MCF 10A (cell line): ENCODE measurements around the gene TNS1. TPM values are rescaled to one million over a fixed set of nuclear protein-coding genes. Genes with fewer than 3 reads are reported as not detected.
A peak's percentile ranks its signal among the peaks of the same experiment; 100 is the strongest.

ENCODE experiments used
- BruUV-seq: library from RNA; stranded (reverse); fragments of 400-500 nt; replicated peaks from 2 replicates; lab custom pipeline; 2021; lab: Mats Ljungman, UMichigan
- CTCF ChIA-PET: fragments of 300-600 bp; sonication (Branson Sonifier 250); formaldehyde crosslinking; extraction: SDS; loops from one replicate; lab custom pipeline; 2021; ENCODE audit warnings: antibody characterized with exemption, inconsistent platforms; lab: Yijun Ruan, JAX
- POLR2A ChIA-PET: fragments of 300-600, 350-650 bp; sonication (Branson Sonifier 250); formaldehyde crosslinking; extraction: SDS; loops from one replicate; lab custom pipeline; 2020; ENCODE audit warnings: antibody characterized with exemption, inconsistent platforms; lab: Yijun Ruan, JAX
- DNase-seq: peaks from one replicate; pipeline ENCODE4 v3.0.0-alpha.2; 2018; ENCODE audit not compliant: unreplicated experiment
- H3K27ac Mint-ChIP-seq: one replicate; pipeline ENCODE4 v1.8.0; 2022; ENCODE audit warnings: mild to moderate bottlenecking, low read depth, mixed read lengths; ENCODE audit not compliant: unreplicated experiment
- H3K27me3 Mint-ChIP-seq: one replicate; pipeline ENCODE4 v1.8.0; 2022; ENCODE audit warnings: mixed read lengths; ENCODE audit not compliant: insufficient read depth, unreplicated experiment
- H3K36me3 Mint-ChIP-seq: one replicate; pipeline ENCODE4 v1.8.0; 2022; ENCODE audit warnings: mild to moderate bottlenecking, moderate library complexity, mixed read lengths; ENCODE audit not compliant: insufficient read depth, unreplicated experiment
- H3K4me1 Mint-ChIP-seq: one replicate; pipeline ENCODE4 v1.8.0; 2022; ENCODE audit warnings: mixed read lengths; ENCODE audit not compliant: insufficient read depth, unreplicated experiment
- H3K4me3 Mint-ChIP-seq: one replicate; pipeline ENCODE4 v1.8.0; 2022; ENCODE audit warnings: mild to moderate bottlenecking, moderate library complexity, mixed read lengths; ENCODE audit not compliant: unreplicated experiment
- H3K9me3 Mint-ChIP-seq: one replicate; pipeline ENCODE4 v1.8.0; 2022; ENCODE audit warnings: mixed read lengths; ENCODE audit not compliant: unreplicated experiment
- CTCF ChIP-seq: fragments of 200-600 bp; IDR thresholded peaks from one replicate; pipeline ENCODE4 v1.8.0; 2022; ENCODE audit warnings: antibody characterized with exemption, mild to moderate bottlenecking; ENCODE audit not compliant: unreplicated experiment
- intact Hi-C: fragments of 100-400 bp; cut with micrococcal nuclease; formaldehyde crosslinking; loops from 2 replicates; pipeline ENCODE4 v1.14.1; 2022
- total RNA-seq: library from RNA; stranded (reverse); gene quantifications from 2 replicates; pipeline ENCODE4 v1.2.3, GENCODE V29; 2022

The TNS1 gene
- total RNA-seq, 1 experiment from 2014 or later, result 3.3 TPM

- no peaks in the 10 kb centered on the region for H3K9me3 Mint-ChIP-seq
- POLR2A ChIA-PET, result interaction anchor here (1.2 kb wide), 1 partner anchor 24 kb away, joined by 3 read pairs; no protein-coding TSS in a partner anchor
- H3K36me3 Mint-ChIP-seq, result no peaks in the 10 kb centered on the region
These were observed 173.4 kb downstream of the TNS1 start for GRCh38 chr2:217829420-217829819.

GRCh38 chr2:217828336-217828735 lies 174.5 kb downstream of the TNS1 start:
- H3K4me1 Mint-ChIP-seq, result peaks cover 19% of the 10 kb centered on the region
- ChIA-PET CTCF (interaction anchor here (0.6 to 3.8 kb wide), 6 partner anchors 10 to 161 kb away, joined by 3 to 29 read pairs (median 3); no protein-coding TSS in a partner anchor), POLR2A (interaction anchor here (1.5 kb wide), 1 partner anchor 8 kb away, joined by 3 read pairs; no protein-coding TSS in a partner anchor)
- H3K27ac Mint-ChIP-seq, result no peak overlapping the region
- no peaks in the 10 kb centered on the region for H3K27me3 Mint-ChIP-seq
- intact Hi-C loops, result no loop called here
- no peaks in the 10 kb centered on the region for H3K36me3 Mint-ChIP-seq
- no peak for DNase-seq
- BruUV-seq, result no TSS peak
- H3K9me3 Mint-ChIP-seq, result no peaks in the 10 kb centered on the region
- no peak overlapping the region for H3K4me3 Mint-ChIP-seq
- no peak for TF ChIP-seq CTCF

More at GRCh38 chr2:217829420-217829819, 173.4 kb downstream of the TNS1 start:
- TF ChIP-seq CTCF, result no peak
- no peak overlapping the region for H3K4me3 Mint-ChIP-seq
- CTCF ChIA-PET, result interaction anchor here (1.1 kb wide), 1 partner anchor 58 kb away, joined by 5 read pairs; no protein-coding TSS in a partner anchor
- BruUV-seq, result no TSS peak
- H3K4me1 Mint-ChIP-seq, result peaks cover 19% of the 10 kb centered on the region
- no peak for DNase-seq
- H3K27ac Mint-ChIP-seq, result no peak overlapping the region
- no peaks in the 10 kb centered on the region for H3K27me3 Mint-ChIP-seq
- intact Hi-C loops, result no loop called here

- Mint-ChIP-seq H3K9me3 (no peaks in the 10 kb centered on the region), H3K27ac (peak overlapping the region; percentile 61), H3K4me3 (no peak overlapping the region), H3K4me1 (peaks cover 20% of the 10 kb centered on the region), H3K36me3 (no peaks in the 10 kb centered on the region), H3K27me3 (no peaks in the 10 kb centered on the region)
- TF ChIP-seq CTCF, result no peak
- no TSS peak for BruUV-seq
- DNase-seq, result no peak
- ChIA-PET POLR2A (interaction anchor here (0.6 to 1.5 kb wide), 4 partner anchors 8 to 18 kb away, joined by 3 to 5 read pairs (median 4); no protein-coding TSS in a partner anchor), CTCF (interaction anchor here (0.5 to 3.8 kb wide), 9 partner anchors 9 to 162 kb away, joined by 3 to 29 read pairs (median 3); no protein-coding TSS in a partner anchor)
- intact Hi-C loops, result no loop called here
These were observed 175.2 kb downstream of the TNS1 start for GRCh38 chr2:217827430-217828201.

GRCh38 chr2:217826991-217827390 lies 175.8 kb downstream of the TNS1 start:
- H3K4me3 Mint-ChIP-seq, result peak overlapping the region; percentile 54
- no peaks in the 10 kb centered on the region for H3K9me3 Mint-ChIP-seq
- DNase-seq, result no peak
- CTCF ChIA-PET, result interaction anchor here (0.6 to 3.8 kb wide), 9 partner anchors 9 to 162 kb away, joined by 3 to 29 read pairs (median 3); no protein-coding TSS in a partner anchor
- no peak for TF ChIP-seq CTCF
- POLR2A ChIA-PET, result interaction anchor here (0.6 to 1.5 kb wide), 8 partner anchors 8 to 138 kb away, joined by 3 to 5 read pairs (median 3); no protein-coding TSS in a partner anchor
- peak overlapping the region; percentile 61 for H3K27ac Mint-ChIP-seq
- H3K27me3 Mint-ChIP-seq, result no peaks in the 10 kb centered on the region
- no peaks in the 10 kb centered on the region for H3K36me3 Mint-ChIP-seq
- H3K4me1 Mint-ChIP-seq, result peaks cover 27% of the 10 kb centered on the region
- BruUV-seq, result no TSS peak
- intact Hi-C loops, result no loop called here
